B cell (primary cell): ENCODE results near the gene TLE3. TPM values are rescaled to one million over a fixed set of nuclear protein-coding genes. Genes with fewer than 3 reads are reported as not detected.
A peak's percentile ranks its signal among the peaks of the same experiment; 100 is the strongest.

Experiments
- ATAC-seq: fragments of 200-7000 bp; cut with Tn5 transposase; one replicate; pipeline ENCODE4 v1.10.0; 2021; ENCODE audit warnings: low read depth, mild to moderate bottlenecking, moderate number of reproducible peaks, moderate library complexity
- CTCF ChIA-PET: fragments of 350-600 bp; sonication (Branson Sonifier 250); formaldehyde crosslinking; loops from one replicate; lab custom pipeline; 2021; ENCODE audit warnings: antibody characterized with exemption, inconsistent platforms; lab: Charles Lee
- POLR2A ChIA-PET: fragments of 350-600 bp; sonication (Branson Sonifier 250); formaldehyde crosslinking; loops from one replicate; lab custom pipeline; 2021; ENCODE audit warnings: antibody characterized with exemption; lab: Charles Lee
- DNase-seq: peaks from one replicate; pipeline ENCODE4 v3.0.0; 2013
- H2AFZ ChIP-seq: 2 replicates; pipeline ENCODE4 v1.6.1; 2012; ENCODE audit warnings: mild to moderate bottlenecking, low read depth, low read length; ENCODE audit not compliant: insufficient read depth, poor library complexity, severe bottlenecking
- H3K27ac ChIP-seq, 2 donors: 1 replicate in 1 of 2; 2 replicates in 1 of 2; pipeline ENCODE4 v1.5.1; 2012 to 2013; ENCODE audit warnings: low read length in 2 of 2, mild to moderate bottlenecking in 2 of 2, moderate library complexity in 1 of 2
- H3K27me3 ChIP-seq, 4 experiments: fragments of 200-600 bp in 1 of 4; sonication (generic) in 1 of 4; replicated peaks in 1 of 4; 1 replicate in 2 of 4; 2 replicates in 2 of 4; pipeline versions ENCODE4 v1.6.1 to v1.7.0; 2013 to 2016; ENCODE audit warnings: low read length in 3 of 4, mild to moderate bottlenecking in 2 of 4, mixed read lengths in 1 of 4, moderate library complexity in 1 of 4; ENCODE audit not compliant: insufficient read depth in 4 of 4, control insufficient read depth in 3 of 4; ENCODE audit errors: control extremely low read depth in 1 of 4
- H3K36me3 ChIP-seq, 2 experiments: replicated peaks in 1 of 2; 1 replicate in 1 of 2; 2 replicates in 1 of 2; pipeline versions ENCODE4 v1.6.1 to v1.7.1; 2013; ENCODE audit warnings: low read length in 1 of 2; ENCODE audit not compliant: insufficient read depth in 2 of 2, control insufficient read depth in 1 of 2; ENCODE audit errors: control extremely low read depth in 1 of 2, extremely low read depth in 1 of 2
- H3K4me1 ChIP-seq, 2 donors: fragments of 200-600 bp in 1 of 2; sonication (generic) in 1 of 2; 1 replicate in 1 of 2; 2 replicates in 1 of 2; pipeline versions ENCODE4 v1.5.1 to v1.6.1; 2013 to 2017; ENCODE audit warnings: low read length in 2 of 2; ENCODE audit not compliant: control insufficient read depth in 2 of 2, insufficient read depth in 2 of 2
- H3K4me2 ChIP-seq: replicated peaks from 2 replicates; pipeline ENCODE3; 2012; ENCODE audit warnings: mild to moderate bottlenecking, low read depth, low read length; ENCODE audit not compliant: poor library complexity, severe bottlenecking
- H3K4me3 ChIP-seq, 5 experiments: fragments of 200-600 bp in 1 of 5; sonication (generic) in 1 of 5; 1 replicate in 3 of 5; 2 replicates in 2 of 5; pipeline versions ENCODE4 v1.5.1 to v1.7.0; 2011 to 2016; ENCODE audit warnings: low read length in 4 of 5, mild to moderate bottlenecking in 4 of 5, low read depth in 2 of 5, control low read depth in 1 of 5, moderate library complexity in 1 of 5; ENCODE audit not compliant: insufficient read depth in 1 of 5; ENCODE audit errors: control extremely low read depth in 1 of 5, extremely low read depth in 1 of 5
- H3K79me2 ChIP-seq: fragments of 200-600 bp; sonication (generic); one replicate; pipeline ENCODE4 v1.6.0; 2016; ENCODE audit warnings: low read length; ENCODE audit not compliant: control insufficient read depth, insufficient read depth
- H3K9ac ChIP-seq: fragments of 200-600 bp; sonication (generic); 2 replicates; pipeline ENCODE4 v1.6.1; 2017; ENCODE audit warnings: mild to moderate bottlenecking, low read length, moderate library complexity
- H3K9me3 ChIP-seq, 3 donors: one replicate each; pipeline versions ENCODE4 v1.6.1 to v1.7.1; 2013; ENCODE audit warnings: low read length in 2 of 3; ENCODE audit not compliant: control insufficient read depth in 2 of 3, insufficient read depth in 1 of 3; ENCODE audit errors: control extremely low read depth in 1 of 3
- H4K20me1 ChIP-seq: 2 replicates; pipeline ENCODE4 v1.6.0; 2012; ENCODE audit warnings: mild to moderate bottlenecking, low read length; ENCODE audit not compliant: insufficient read depth, control insufficient read depth, poor library complexity, severe bottlenecking
- H3K27ac Mint-ChIP-seq: one replicate; pipeline ENCODE4 v1.8.0; 2021; ENCODE audit warnings: mixed read lengths
- H3K27me3 Mint-ChIP-seq: one replicate; pipeline ENCODE4 v1.8.0; 2021; ENCODE audit warnings: mixed read lengths
- H3K4me1 Mint-ChIP-seq: one replicate; pipeline ENCODE4 v1.8.0; 2021; ENCODE audit warnings: mixed read lengths
- H3K4me3 Mint-ChIP-seq: one replicate; pipeline ENCODE4 v1.8.0; 2021; ENCODE audit warnings: mixed read lengths
- H3K9me3 Mint-ChIP-seq: one replicate; pipeline ENCODE4 v1.8.0; 2022; ENCODE audit warnings: mixed read lengths; ENCODE audit not compliant: insufficient read depth
- EZH2 ChIP-seq: IDR thresholded peaks from 2 replicates; pipeline ENCODE4 v1.6.1; 2012; ENCODE audit warnings: borderline replicate concordance, low read depth, mild to moderate bottlenecking, moderate library complexity, low read length; ENCODE audit not compliant: insufficient read depth, poor library complexity, severe bottlenecking
- WGBS: methylation state at CpG from one replicate; pipeline ENCODE4 v1.1.5; 2013; ENCODE audit warnings: missing lambda C conversion rate; ENCODE audit not compliant: insufficient coverage; 5-methylcytosine and 5-hydroxymethylcytosine counted together
- intact Hi-C: fragments of 100-400 bp; cut with micrococcal nuclease; formaldehyde crosslinking; loops from one replicate; pipeline ENCODE4 v1.10.0; 2022
- polyA plus RNA-seq: library from polyadenylated mRNA; depleted of rRNA; stranded (reverse); fragments of >200 nt; gene quantifications from 2 replicates; pipeline ENCODE4 v1.2.3, GENCODE V29; 2012
- total RNA-seq, 2 donors: library from RNA; stranded (reverse); fragments of 120-200 nt in 1 of 2; gene quantifications; 1 replicate in 1 of 2; 2 replicates in 1 of 2; pipeline versions ENCODE4 v1.2.3 to v1.2.4, GENCODE V29; 2013 to 2022
- TF ChIP-seq, protein P1 (sequence below): fragments of 200-600 bp; IDR thresholded peaks from one replicate; pipeline ENCODE4 v1.8.0; 2022; ENCODE audit warnings: antibody characterized with exemption, mild to moderate bottlenecking

Gene TLE3
- total and polyA plus RNA-seq, 2 donors (not counting 1 experiment from before 2014, with no cell fraction given): 187 to 278 TPM

DNA sequence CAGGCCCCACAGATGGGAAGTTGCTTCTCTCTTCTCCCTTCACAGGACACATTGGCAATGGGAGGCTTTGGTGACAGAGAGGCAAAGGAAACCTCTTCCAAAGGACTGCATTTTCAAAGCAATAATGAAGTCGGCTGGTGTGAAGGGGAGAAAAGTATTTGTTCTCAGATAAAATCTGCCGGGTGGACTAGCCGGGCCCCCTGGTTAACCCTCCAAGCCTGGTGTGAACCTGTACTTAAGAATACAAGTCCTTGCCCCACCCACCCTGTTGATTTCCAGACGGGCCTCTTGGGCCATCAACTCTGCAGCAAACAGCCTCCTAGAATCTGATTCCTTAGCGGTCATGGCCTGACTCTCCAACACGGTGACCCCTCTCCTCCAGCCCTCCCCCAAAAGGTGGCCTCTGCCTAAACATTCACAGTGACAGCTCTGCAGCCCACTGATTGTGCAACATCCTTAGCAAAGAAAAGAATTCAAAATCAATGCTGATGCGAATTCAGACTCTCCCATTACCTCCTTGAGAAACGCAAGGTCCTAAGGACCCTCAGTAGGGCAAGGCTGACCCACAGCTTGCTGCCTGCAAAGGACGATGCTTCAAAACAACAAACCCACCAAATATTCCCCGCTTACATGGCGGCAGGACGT, 9.9 kb downstream of the TLE3 start:
- DNase-seq (no peak), ATAC-seq (no peak)
- WGBS: 86% methylated on average over 7 of the region's 12 CpGs
- H3K4me3 ChIP-seq: no peak overlapping the region
- H3K27me3 ChIP-seq: no peaks in the 10 kb centered on the region
- no peaks in the 10 kb centered on the region for H3K27me3 Mint-ChIP-seq
- H3K4me3 Mint-ChIP-seq: no peak overlapping the region
- H3K36me3 ChIP-seq: peaks cover 0 to 90% of the 10 kb centered on the region in 2 experiments
- no peak overlapping the region for H3K9ac ChIP-seq
- H4K20me1 ChIP-seq: peaks cover 95% of the 10 kb centered on the region
- H3K4me1 ChIP-seq: peaks cover 51 to 73% of the 10 kb centered on the region in 2 donors
- H2AFZ ChIP-seq: no peak overlapping the region
- no peaks in the 10 kb centered on the region for H3K9me3 ChIP-seq
- ChIA-PET CTCF (interaction anchor here (0.6 to 0.7 kb wide), 3 partner anchors 90 to 401 kb away, joined by 3 read pairs; no protein-coding TSS in a partner anchor), POLR2A (no interaction called here)
- H3K27ac Mint-ChIP-seq: no peak overlapping the region
- peaks cover 89% of the 10 kb centered on the region for H3K4me1 Mint-ChIP-seq
- peak overlapping the region; percentile 0 for H3K4me2 ChIP-seq
- TF ChIP-seq EZH2: no peak
- TF ChIP-seq, protein P1, sequence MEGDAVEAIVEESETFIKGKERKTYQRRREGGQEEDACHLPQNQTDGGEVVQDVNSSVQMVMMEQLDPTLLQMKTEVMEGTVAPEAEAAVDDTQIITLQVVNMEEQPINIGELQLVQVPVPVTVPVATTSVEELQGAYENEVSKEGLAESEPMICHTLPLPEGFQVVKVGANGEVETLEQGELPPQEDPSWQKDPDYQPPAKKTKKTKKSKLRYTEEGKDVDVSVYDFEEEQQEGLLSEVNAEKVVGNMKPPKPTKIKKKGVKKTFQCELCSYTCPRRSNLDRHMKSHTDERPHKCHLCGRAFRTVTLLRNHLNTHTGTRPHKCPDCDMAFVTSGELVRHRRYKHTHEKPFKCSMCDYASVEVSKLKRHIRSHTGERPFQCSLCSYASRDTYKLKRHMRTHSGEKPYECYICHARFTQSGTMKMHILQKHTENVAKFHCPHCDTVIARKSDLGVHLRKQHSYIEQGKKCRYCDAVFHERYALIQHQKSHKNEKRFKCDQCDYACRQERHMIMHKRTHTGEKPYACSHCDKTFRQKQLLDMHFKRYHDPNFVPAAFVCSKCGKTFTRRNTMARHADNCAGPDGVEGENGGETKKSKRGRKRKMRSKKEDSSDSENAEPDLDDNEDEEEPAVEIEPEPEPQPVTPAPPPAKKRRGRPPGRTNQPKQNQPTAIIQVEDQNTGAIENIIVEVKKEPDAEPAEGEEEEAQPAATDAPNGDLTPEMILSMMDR: no peak
- peaks cover 91% of the 10 kb centered on the region for H3K79me2 ChIP-seq
- intact Hi-C loops: no loop called here
- no peak overlapping the region for H3K27ac ChIP-seq
- H3K9me3 Mint-ChIP-seq: no peaks in the 10 kb centered on the region

DNA sequence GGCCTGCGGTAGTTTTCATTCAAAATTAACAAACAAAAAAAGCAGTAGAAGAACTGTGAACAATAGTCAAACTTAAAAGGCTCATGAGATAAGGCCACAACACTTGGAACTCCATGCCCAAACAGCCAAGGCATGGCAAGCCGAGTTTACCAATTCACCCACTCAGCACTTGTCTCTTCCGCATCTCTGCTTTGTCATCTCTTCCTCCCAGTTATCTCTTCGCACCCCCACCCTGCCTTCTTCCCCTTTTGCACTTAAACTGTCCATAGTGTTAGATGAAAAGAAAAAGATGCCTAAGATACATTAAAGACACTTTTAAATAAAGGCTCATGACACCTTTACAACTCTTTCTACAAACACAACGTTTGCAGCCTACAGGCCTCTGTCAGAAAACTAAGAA, 11.1 kb downstream of the TLE3 start:
- Mint-ChIP-seq H3K27me3 (no peaks in the 10 kb centered on the region), H3K4me1 (peaks cover 79% of the 10 kb centered on the region), H3K9me3 (no peaks in the 10 kb centered on the region), H3K4me3 (peak overlapping the region; percentile 56), H3K27ac (peak overlapping the region; percentile 67)
- CTCF ChIA-PET: interaction anchor here (0.9 to 1.9 kb wide), 4 partner anchors 11 to 381 kb away, joined by 3 to 6 read pairs (median 3); partner anchors contain the start of gene TLE3
- no peak overlapping the region for H3K4me3 ChIP-seq
- peak overlapping the region; percentile 5 for H3K4me2 ChIP-seq
- ATAC-seq (peak; percentile 68), DNase-seq (peak; percentile 62)
- intact Hi-C loops: loop anchor here (1.0 kb wide), 1 partner anchor 11 kb away; the partner anchor contains the start of gene TLE3
- no peak overlapping the region for H2AFZ ChIP-seq
- TF ChIP-seq, protein P1: no peak
- no peak for TF ChIP-seq EZH2
- peaks cover 40 to 62% of the 10 kb centered on the region in 2 donors for H3K4me1 ChIP-seq
- POLR2A ChIA-PET: interaction anchor here (1.1 kb wide), 2 partner anchors 11 to 16 kb away, joined by 3 read pairs; partner anchors contain the start of gene TLE3
- peaks cover 92% of the 10 kb centered on the region for H3K79me2 ChIP-seq
- no peak overlapping the region for H3K9ac ChIP-seq
- peaks cover 0 to 92% of the 10 kb centered on the region in 2 experiments for H3K36me3 ChIP-seq
- H3K9me3 ChIP-seq: no peaks in the 10 kb centered on the region
- no peaks in the 10 kb centered on the region for H3K27me3 ChIP-seq
- 54% methylated on average over 3 of the region's 5 CpGs for WGBS
- H3K27ac ChIP-seq: peak overlapping the region in 1 of 2 donors; percentile 44
- H4K20me1 ChIP-seq: peaks cover 95% of the 10 kb centered on the region
